ENCODE results near the gene HSPG2. TPM values are rescaled to one million over a fixed set of nuclear protein-coding genes. Genes with fewer than 3 reads are reported as not detected.

The HSPG2 gene
- total and polyA plus RNA-seq, 9 of the 15 experiments (the other 6 are each of a cell fraction or from before 2014, with no cell fraction given), result 0.14 to 160 (median 15.7) TPM

- Histone ChIP-seq H3K4me3 (no peak overlapping the region), H3K79me2 (ENCODE audit: control insufficient read depth, insufficient read depth, low read length) (no peaks in the 10 kb centered on the region), H3K4me1 (replicated peaks in 1 of 2; ENCODE audit: control insufficient read depth in 2 of 2, insufficient read depth in 2 of 2, low read length in 2 of 2) (peaks cover 15 to 45% of the 10 kb centered on the region in 2 experiments), H3K27me3 (ENCODE audit: control insufficient read depth in 2 of 2, insufficient read depth in 2 of 2, low read length in 2 of 2) (no peaks in the 10 kb centered on the region), H4K20me1 (replicated peaks; ENCODE audit: control insufficient read depth, insufficient read depth, low read length) (no peaks in the 10 kb centered on the region; the same call in 1 of the 2 replicates), H3K9me3 (replicated peaks; ENCODE audit: control insufficient read depth, insufficient read depth, low read depth, low read length) (no peaks in the 10 kb centered on the region), H3K9ac (ENCODE audit: insufficient read depth in 1 of 2, low read depth in 2 of 2, low read length in 2 of 2) (peak overlapping the region in 1 of 2 experiments; percentile 78; a peak in 2 of 4 replicates), H3K27ac (ENCODE audit: extremely low read depth, low read depth, low read length) (no peak overlapping the region), H3K9me1 (ENCODE audit: control insufficient read depth, insufficient read depth, low read length) (peaks cover 4% of the 10 kb centered on the region), H2AFZ (ENCODE audit: low read depth, low read length) (no peak overlapping the region), H3K4me2 (ENCODE audit: insufficient read depth, low read length) (no peak overlapping the region), H3K36me3 (ENCODE audit: control insufficient read depth, insufficient read depth, low read length) (peaks cover 89% of the 10 kb centered on the region)
- intact Hi-C loops (cut with micrococcal nuclease), result no loop called here
- no TSS peak for BruUV-seq (replicated peaks)
- 94% methylated on average over 34 of the region's 36 CpGs for WGBS (ENCODE audit: insufficient coverage, low coverage, missing lambda C conversion rate)
- CTCF ChIA-PET (ENCODE audit: low intra/inter-chr PET ratio), result no interaction called here
- in situ Hi-C loops (cut with MboI), result no loop called here
- ATAC-seq (no peak), DNase-seq (ENCODE audit: extremely low read depth in 1 of 4, low spot score in 3 of 4) (no peak), FAIRE-seq (no peak)
- POLR2A ChIA-PET, result no interaction called here
- TF ChIP-seq ZZZ3 (IDR thresholded peaks at IDR 0.05), result no peak
- TF ChIP-seq KHSRP (IDR thresholded peaks at IDR 0.05), result no peak
- no peak for TF ChIP-seq SRSF3 (IDR thresholded peaks at IDR 0.05; ENCODE audit: insufficient read depth, low read length)
- no peak for TF ChIP-seq SOX6 (IDR thresholded peaks at IDR 0.05)
- TF ChIP-seq, protein P1, sequence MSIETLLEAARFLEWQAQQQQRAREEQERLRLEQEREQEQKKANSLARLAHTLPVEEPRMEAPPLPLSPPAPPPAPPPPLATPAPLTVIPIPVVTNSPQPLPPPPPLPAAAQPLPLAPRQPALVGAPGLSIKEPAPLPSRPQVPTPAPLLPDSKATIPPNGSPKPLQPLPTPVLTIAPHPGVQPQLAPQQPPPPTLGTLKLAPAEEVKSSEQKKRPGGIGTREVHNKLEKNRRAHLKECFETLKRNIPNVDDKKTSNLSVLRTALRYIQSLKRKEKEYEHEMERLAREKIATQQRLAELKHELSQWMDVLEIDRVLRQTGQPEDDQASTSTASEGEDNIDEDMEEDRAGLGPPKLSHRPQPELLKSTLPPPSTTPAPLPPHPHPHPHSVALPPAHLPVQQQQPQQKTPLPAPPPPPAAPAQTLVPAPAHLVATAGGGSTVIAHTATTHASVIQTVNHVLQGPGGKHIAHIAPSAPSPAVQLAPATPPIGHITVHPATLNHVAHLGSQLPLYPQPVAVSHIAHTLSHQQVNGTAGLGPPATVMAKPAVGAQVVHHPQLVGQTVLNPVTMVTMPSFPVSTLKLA (conservative IDR thresholded peaks at IDR 0.05), result no peak
- TF ChIP-seq GTF2F1 (IDR thresholded peaks at IDR 0.05; ENCODE audit: low read depth, low read length), result no peak
Observed at GRCh38 chr1:21884456-21885235, 52.5 kb downstream of the HSPG2 start.
